Renal cortex interstitium (tissue), 11 donors: ENCODE measurements around the gene CEP19. TPM values are rescaled to one million over a fixed set of nuclear protein-coding genes. Genes with fewer than 3 reads are reported as not detected.
"Not testable (repeated sequence)": the region's sequence is repeated elsewhere in the genome, so short reads cannot be mapped to it uniquely, and the experiment has no call there.

Experiments used
- DNase-seq, 11 donors: peaks; one replicate each; pipeline ENCODE4 v3.0.0-alpha.2; 2013; ENCODE audit warnings: low read depth in 9 of 11, low spot score in 4 of 11; ENCODE audit errors: extremely low read depth in 1 of 11
- polyA plus RNA-seq, 3 donors: library from polyadenylated mRNA; unstranded; fragments of 120-200 nt; gene quantifications; one replicate each; pipeline ENCODE4 v1.2.1, GENCODE V29; 2013; ENCODE audit not compliant: insufficient read length in 3 of 3

The CEP19 gene
- polyA plus RNA-seq, 3 donors = 4.4 to 5.7 (median 4.7) TPM

- no peak for DNase-seq
Observed at GRCh38 chr3:196726788-196727675, 15.0 kb upstream of the CEP19 start.

GRCh38 chr3:196721097-196721496 is 9.0 kb upstream of the CEP19 start:
- no peak for DNase-seq

GRCh38 chr3:196717162-196717561 is 5.1 kb upstream of the CEP19 start:
- not testable (repeated sequence) for DNase-seq

- peak in 10 of 11 donors; percentile 15 to 66 (median 42) for DNase-seq
Observed at GRCh38 chr3:196712514-196713413, 714 bp upstream of the CEP19 start.

- DNase-seq = no peak
Observed at GRCh38 chr3:196708467-196708866, 3.6 kb downstream of the CEP19 start.

- no peak for DNase-seq
Observed at GRCh38 chr3:196707566-196707965, 4.5 kb downstream of the CEP19 start.

GRCh38 chr3:196706731-196707130 is 5.3 kb downstream of the CEP19 start:
- DNase-seq = no peak

- no peak for DNase-seq
Observed at GRCh38 chr3:196706327-196706726, 5.7 kb downstream of the CEP19 start.

GRCh38 chr3:196700801-196701200 is 11.2 kb downstream of the CEP19 start:
- DNase-seq = no peak

- DNase-seq = no peak
Observed at GRCh38 chr3:196699749-196700148, 12.3 kb downstream of the CEP19 start.

- DNase-seq = no peak
Observed at GRCh38 chr3:196697270-196697669, 14.8 kb downstream of the CEP19 start.

GRCh38 chr3:196695849-196696226 is 16.2 kb downstream of the CEP19 start:
- no peak for DNase-seq

- no peak for DNase-seq
Observed at GRCh38 chr3:196694941-196695848, 16.9 kb downstream of the CEP19 start.

GRCh38 chr3:196694202-196694638 is 17.8 kb downstream of the CEP19 start:
- no peak for DNase-seq

GRCh38 chr3:196691386-196691785 is 20.7 kb downstream of the CEP19 start:
- DNase-seq = no peak

GRCh38 chr3:196689941-196690660 is 21.9 kb downstream of the CEP19 start:
- no peak for DNase-seq

- no peak for DNase-seq
Observed at GRCh38 chr3:196688349-196688748, 23.7 kb downstream of the CEP19 start.

- no peak for DNase-seq
Observed at GRCh38 chr3:196686436-196686835, 25.6 kb downstream of the CEP19 start.
